GM18909 (cell line): ENCODE data around the gene PUS3.
"Not testable (repeated sequence)": the region's sequence is repeated elsewhere in the genome, so short reads cannot be mapped to it uniquely, and the experiment has no call there.

Experiments used
- ATAC-seq: cut with Tn5 transposase; IDR thresholded peaks from one replicate; pipeline ENCODE4 v1.9.1; 2021; ENCODE audit warnings: mild to moderate bottlenecking; ENCODE audit not compliant: unreplicated experiment, poor library complexity

The PUS3 gene

GRCh38 chr11:125922156-125922555 lies 19.1 kb upstream of the PUS3 start:
- no peak for ATAC-seq

DNA sequence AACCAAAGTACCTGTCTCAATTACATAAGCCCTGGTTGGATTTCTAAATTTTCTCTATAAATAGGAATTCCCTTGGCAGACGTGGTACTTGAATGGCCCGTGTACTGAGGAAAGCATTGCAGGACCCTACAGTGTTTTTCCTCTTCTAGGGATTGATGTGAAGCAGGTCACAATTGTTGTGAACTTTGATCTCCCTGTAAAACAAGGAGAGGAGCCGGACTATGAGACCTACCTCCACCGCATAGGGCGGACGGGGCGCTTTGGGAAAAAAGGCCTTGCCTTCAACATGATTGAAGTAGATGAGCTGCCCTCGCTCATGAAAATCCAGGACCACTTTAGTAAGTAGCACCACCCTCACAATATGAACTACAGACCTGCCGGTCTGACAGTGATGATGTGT lies 18.0 kb upstream of the PUS3 start:
- no peak for ATAC-seq

GRCh38 chr11:125918140-125918840 lies 15.3 kb upstream of the PUS3 start:
- no peak for ATAC-seq

DNA sequence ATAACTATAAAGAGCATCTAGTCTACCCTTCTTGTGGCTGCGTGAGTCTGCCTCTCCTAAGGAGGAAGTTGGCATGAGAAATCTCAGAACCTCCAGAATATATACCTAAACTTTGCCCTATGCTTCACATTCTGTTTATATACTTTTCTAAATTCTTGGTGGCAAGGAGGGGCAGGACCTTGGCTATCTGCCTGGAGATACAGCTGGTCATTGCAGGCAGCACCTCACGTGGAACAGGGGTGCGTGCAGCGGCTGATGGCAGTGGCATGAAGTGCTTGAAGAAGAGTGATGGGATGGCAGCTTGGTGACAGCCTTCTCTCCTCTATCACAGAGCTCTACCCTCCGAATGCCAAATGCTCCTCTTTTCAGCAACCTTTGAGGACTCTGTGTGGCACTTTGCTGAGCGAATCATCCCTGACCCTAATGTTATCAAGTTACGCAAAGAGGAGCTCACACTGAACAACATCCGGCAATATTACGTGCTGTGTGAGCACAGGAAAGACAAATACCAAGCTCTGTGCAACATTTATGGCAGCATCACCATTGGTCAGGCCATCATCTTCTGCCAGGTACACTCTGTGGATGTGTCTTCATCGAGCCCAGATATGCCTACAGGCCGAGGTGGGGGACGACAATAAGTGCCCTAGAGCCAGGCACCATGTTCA lies 13.8 kb upstream of the PUS3 start:
- ATAC-seq: no peak

DNA sequence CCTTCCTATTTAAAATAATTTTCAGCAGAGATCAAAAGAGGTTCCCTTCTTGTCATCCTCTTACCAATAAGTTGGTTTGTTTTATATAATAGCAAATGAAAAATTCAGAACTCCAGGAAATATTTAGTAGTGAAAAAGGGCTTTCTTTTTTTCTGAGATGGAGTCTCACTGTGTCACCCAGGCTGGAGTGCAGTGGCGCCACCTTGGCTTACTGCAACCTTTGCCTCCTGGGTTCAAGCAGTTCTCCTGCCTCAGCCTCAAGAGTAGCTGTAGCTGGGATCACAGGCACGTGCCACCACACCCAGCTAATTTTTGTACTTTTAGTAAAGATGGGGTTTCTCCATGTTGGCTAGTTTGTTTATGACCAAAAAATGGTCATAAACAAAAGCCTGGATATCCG lies 11.6 kb upstream of the PUS3 start:
- ATAC-seq: not testable (repeated sequence)

- ATAC-seq: no peak
These were observed 7.3 kb upstream of the PUS3 start for GRCh38 chr11:125910226-125910849.

DNA sequence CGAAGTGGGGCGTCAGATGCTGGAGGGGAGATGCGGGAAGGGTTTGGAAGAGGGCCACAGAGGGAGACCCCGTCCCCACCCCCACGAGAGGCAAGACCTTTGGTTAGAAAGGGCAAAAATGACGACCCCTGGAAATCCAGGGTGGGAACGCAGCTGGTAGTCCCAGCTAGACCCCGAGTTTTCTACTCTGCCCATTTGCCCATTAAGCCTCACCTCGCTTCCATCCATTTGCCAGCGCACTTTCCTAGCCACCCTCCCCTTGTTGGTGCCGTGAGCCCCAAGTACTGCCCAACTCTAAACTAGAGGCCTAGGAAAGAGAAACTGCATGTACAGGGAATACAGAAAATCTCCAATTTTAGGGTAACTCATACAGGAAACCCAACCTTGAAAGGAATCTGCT lies 1.7 kb upstream of the PUS3 start:
- ATAC-seq: no peak

DNA sequence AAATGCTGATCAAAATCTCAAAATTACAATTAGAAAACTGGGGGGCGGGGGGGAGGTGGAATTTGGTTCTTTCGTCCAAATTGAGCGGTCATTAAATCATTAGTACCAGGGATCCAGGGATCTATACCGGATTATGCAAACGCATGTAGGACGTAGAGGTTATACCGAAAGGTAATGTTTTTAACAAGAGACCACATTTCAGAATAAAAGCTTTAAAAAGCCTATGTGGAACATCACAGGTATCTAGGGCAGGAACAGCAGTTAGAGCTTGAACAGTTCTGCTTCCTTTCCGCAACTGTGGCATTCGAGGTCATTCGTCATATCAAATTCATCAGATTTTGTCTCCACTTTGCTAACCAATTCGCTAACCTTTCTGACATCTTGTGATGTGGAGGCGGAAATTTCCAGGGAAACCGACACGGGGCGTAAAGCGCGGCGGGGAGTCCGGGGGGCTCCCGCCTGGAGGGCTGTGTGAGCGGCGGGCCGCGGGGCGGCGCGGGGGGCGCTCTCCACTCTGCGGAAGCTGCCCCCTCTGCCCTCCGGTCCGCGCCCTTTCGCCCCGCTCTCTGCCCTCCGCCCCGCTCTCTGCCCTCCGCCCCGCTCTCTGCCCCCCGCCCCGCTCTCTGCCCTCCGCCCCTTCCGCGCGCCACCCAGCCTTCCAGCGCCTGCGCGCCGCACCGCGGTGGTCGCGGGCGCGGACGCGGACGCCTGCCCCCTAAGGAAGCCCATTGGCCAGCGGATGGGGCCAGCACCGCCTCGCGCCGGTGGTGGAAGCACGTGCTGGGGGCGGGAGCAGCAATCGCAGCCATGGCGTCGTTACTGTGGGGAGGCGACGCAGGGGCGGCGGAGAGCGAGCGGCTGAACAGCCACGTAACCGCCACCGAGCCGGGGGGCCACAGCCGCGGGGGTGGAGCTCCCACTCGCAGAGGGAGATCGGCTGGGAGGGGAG lies 979 bp upstream of the PUS3 start, which contains the start of gene DDX25:
Gene DDX25, plus strand, starts transcription at position 798 of the 949 bp plus-strand sequence. Its CDS starts 10 bp downstream, at position 808.
- ATAC-seq: no peak

GRCh38 chr11:125902277-125902926 lies 604 bp downstream of the PUS3 start:
- ATAC-seq: no peak

DNA sequence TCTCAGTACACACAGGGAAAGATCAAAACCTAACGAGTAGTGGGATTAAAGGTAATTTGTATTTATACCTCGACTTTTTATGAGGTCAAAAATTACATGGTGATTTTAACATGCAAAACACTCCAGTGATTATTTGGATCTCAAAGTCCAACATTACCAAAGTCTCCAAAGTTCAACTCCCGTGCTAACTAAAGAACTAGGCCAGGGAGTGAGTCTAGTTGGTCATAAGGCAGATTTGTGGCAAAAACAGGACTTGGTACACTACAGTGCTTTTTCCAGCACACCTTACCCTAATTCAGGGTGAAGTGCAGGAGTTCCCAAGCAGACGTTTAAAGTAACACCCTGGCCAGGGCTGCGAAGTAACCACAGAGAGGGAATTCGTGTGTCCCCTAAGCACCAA lies 1.1 kb downstream of the PUS3 start:
- no peak for ATAC-seq

- ATAC-seq: no peak
These were observed 10.0 kb downstream of the PUS3 start for GRCh38 chr11:125892994-125893393.

DNA sequence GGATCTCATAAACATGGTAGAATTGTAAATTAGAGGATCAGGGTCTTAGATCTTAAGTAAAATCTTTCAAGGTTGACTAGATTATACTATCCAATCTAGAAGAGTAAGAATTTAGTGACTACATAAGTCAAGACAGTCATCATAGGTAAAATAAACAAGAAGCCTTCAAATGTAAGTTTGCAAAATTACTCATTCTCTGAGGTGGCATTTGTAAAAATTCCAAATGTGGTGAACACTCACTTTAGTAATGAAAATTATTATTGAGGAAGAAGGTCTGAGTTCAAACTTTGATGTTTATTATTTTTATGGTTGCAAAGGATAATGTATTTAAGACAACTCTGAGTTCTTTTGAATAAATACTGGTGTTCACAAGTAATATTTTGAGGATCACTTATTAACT lies 10.9 kb downstream of the PUS3 start:
- no peak for ATAC-seq

DNA sequence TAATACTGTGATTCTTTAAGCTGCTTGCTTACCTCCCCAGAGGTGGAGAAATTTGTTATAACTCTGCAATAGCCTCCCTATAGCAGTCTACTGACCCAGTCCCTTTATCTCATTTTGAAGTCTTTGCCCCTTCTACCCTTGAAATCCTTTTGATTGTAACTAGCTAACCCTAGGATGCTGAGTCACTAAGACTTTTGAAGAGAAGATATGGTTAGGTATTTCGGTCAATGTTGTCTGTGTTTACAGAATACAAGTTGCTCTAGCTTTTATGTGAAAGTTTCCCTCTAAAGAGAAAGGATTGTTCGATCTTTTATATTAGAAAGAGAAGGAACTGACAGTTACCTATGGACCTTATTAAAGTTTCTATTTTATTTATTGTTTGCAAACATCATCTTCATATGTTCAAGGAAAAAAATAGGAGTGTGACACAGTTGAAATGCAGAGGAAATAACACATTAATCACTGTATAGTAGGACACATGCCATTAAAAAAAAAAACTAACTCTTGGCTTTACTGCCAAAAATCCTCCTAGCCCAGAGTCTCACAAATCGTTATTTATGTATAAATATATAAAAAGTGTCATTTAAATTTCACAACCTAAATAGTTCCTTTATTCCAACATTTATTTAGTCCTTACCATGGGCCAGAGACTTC lies 12.4 kb downstream of the PUS3 start:
- no peak for ATAC-seq

DNA sequence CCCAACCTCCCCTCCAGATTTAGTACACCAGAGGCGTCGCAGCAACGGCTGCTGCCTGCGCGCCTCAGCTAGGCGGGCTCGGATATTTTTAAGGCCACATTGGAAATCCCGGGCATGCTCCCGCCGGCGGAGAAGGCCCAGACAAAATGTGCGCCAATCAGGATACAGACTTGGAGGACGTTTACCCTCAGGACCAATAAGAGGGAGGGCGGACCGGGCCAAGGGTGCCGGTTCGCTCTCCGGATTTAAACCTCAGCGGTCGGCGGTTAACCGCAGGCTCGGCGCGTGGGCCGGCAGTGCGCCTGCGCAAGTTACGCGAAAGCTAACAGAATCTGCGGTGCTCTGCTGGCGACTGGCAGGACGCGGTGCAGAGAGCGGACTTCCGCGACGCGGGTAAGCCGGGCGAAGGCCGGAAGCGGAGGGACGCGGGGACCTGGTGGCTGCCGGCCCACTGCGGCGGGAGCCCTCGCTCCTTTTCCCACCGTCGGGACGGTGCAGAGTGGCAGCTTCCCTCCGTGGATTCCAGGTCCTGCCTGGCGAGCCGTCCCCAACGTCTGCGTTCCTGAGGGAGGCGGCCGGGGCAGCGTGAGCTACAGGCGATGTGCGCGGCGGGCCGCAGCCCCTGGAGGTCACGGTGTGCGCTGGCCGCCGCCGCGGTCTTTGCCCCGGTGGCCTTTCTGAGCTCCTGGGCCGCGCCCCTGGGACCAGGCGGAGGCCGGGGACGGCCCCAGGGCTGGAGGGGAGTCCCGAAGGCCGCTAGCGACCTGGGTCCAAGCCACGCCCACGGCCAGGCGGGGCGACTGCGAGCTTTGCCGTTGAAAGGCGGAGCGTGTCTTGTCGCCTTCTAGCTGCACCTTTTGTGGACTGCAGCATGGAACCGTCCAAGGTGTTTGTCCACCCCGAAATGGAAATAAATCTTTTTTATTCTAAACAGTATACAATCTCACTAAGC lies 15.4 kb downstream of the PUS3 start, which contains the start of gene HYLS1:
Gene HYLS1, plus strand, starts transcription at position 296 of the 952 bp plus-strand sequence. CDS start 11,701 bp downstream, outside the sequence.
- ATAC-seq: peak; percentile 87

DNA sequence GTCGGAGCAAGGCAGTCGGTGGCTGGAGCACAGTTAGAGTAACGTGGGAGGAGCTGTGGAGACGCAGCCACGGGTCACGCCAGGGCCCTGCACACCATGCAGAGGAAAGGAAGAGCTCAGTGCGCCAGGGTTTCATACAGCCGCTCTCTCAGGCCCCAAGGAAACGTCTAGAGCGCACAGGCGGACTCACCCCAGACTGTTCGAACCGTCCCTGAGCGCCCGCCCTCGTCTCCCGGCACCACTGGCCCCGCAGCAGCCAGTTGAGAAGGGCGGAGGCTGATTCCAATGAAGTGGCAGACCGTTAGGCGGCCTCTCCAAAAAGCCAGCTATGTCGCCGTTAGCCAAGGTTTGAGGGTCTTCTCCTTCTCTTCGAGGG lies 16.0 kb downstream of the PUS3 start:
- ATAC-seq: peak; percentile 31

DNA sequence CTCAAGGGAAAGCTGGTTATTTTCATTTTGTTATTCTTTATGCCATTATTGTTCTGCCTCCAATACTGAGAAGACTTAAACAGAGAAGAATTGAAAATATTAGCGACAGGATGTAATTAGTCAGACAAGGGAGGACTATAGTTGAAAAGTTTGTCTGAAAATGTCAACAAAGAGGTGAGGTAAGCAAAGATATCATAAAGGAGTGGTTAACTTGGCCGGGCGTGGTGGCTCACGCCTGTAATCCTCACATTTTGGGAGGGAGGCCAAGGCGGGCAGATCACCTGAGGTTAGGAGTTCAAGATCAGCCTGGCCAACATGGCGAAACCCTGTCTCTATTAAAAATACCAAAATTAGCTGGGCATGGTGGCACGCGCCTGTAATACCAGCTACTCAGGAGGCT lies 19.6 kb downstream of the PUS3 start:
- ATAC-seq: no peak

- no peak for ATAC-seq
These were observed 21.7 kb downstream of the PUS3 start for GRCh38 chr11:125881291-125881690.

GRCh38 chr11:125874556-125875124 lies 28.4 kb downstream of the PUS3 start:
- peak; percentile 79 for ATAC-seq
